Activated CD4-positive, alpha-beta T cell treated with anti-CD3 and anti-CD28 coated beads for 48 hours (primary cell): ENCODE results near the gene PTPRH.
A peak's percentile ranks its signal among the peaks of the same experiment; 100 is the strongest.
"Not testable (repeated sequence)": the region's sequence is repeated elsewhere in the genome, so short reads cannot be mapped to it uniquely, and the experiment has no call there.

Experiments
- DNase-seq: peaks from one replicate; pipeline ENCODE4 v3.0.0-alpha.2; 2020

PTPRH gene

DNA sequence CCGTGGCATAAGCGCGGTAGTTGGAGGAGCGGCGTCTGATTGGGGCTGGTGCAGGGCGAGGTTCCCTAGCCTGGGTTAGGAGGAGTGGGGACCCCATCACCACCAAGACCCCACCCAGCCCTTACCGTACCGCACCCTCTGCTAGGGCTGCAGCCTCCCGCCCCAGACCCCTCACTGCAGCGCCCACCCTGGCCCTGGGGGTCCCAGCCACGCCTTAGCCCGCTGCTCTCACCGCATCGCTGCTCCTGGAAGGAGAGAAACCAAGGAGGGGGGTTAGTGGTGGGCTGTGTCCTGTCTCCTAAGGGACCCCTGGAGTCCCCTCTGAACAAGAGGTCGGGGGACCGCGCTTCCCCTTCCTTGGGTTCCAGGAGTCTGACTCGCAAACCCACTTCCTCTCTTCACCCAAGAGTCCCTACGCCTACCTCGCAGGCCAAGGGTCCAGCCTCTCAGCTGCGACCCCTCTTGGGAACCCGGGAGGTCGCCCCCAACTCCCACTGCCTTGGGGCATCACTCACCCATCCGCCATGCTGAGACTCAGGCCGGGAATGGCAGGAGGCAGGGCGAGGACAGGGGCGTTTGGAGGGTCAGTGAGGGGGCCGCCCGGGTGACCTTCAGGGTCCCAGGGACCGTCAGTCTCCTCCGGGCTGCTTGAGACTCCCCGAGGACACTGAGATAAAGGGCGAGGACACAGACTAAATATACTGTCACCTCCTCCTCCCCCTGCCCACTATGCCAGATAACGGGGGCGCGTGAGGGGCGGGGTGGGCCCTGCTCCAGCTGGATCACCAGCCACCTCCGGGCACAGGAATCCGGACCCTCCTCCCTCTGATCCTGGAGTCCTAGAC lies 52.0 kb downstream of the PTPRH start, which contains the start of gene TNNI3:
TSS of gene TNNI3 (minus strand) at position 669 of the 845 bp plus-strand sequence. CDS start at position 526, 143 bp downstream.
- DNase-seq: no peak

- peak; percentile 72 for DNase-seq
These were observed 52.9 kb downstream of the PTPRH start for GRCh38 chr19:55156202-55157063.

DNA sequence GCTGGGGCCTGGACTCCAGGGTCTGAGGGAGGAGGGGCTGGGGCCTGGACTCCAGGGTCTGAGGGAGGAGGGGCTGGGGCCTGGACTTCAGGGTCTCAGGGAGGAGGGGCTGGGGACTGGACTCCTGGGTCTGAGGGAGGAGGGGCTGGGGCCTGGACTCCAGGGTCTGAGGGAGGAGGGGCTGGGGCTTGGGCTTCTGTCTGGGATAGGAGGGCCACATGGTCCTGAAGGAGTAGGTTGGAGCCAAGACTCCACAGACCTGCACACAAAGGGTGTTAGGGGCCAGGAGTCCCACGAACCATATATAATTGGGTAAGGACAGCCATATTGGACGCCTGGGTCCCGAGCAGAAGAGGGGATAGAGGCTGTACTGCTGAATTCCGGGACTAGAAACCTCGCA lies 53.5 kb downstream of the PTPRH start:
- DNase-seq: not testable (repeated sequence)

DNA sequence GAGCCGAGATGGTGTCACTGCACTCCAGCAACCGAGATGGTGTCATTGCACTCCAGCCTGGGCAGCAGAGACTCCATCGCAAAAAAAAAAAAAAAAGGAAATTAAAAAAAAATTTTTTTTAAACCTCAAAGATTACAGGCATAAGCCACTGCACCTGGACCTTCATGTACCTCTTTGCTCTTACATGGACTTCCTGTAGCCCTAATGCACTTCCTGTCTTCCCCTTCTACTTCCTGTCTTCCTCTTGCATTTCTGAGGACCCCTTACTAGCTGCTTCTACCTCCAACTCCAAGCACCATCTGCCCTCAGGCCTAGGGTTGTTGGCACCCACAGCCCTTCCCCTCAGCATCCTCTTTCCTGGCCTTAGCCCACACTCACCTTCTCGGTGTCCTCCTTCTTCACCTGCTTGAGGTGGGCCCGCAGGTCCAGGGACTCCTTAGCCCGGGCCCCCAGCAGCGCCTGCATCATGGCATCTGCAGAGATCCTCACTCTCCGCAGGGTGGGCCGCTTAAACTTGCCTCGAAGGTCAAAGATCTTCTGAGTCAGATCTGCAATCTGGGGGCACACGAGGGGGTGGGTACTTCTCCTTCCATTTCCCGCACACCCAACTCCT lies 55.5 kb downstream of the PTPRH start:
- no peak for DNase-seq

DNA sequence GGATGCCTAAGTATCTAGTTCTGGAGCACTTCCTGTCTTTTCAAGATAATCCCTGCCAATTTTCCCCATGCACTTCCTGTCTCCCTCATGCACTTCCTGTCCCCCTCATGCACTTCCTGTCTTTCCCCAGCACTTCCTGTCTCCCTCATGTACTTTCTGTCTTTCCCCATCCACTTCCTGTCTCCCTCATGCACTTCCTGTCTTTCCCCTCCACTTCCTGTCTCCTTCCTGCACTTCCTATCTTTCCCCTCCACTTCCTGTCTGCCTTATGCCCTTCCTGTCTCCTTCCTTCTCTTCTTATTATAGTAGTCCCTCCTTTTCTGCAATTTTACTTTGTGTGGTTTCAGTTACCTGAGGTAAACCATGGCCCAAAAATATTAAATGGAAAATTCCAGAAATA lies 57.3 kb downstream of the PTPRH start:
- DNase-seq: no peak

DNA sequence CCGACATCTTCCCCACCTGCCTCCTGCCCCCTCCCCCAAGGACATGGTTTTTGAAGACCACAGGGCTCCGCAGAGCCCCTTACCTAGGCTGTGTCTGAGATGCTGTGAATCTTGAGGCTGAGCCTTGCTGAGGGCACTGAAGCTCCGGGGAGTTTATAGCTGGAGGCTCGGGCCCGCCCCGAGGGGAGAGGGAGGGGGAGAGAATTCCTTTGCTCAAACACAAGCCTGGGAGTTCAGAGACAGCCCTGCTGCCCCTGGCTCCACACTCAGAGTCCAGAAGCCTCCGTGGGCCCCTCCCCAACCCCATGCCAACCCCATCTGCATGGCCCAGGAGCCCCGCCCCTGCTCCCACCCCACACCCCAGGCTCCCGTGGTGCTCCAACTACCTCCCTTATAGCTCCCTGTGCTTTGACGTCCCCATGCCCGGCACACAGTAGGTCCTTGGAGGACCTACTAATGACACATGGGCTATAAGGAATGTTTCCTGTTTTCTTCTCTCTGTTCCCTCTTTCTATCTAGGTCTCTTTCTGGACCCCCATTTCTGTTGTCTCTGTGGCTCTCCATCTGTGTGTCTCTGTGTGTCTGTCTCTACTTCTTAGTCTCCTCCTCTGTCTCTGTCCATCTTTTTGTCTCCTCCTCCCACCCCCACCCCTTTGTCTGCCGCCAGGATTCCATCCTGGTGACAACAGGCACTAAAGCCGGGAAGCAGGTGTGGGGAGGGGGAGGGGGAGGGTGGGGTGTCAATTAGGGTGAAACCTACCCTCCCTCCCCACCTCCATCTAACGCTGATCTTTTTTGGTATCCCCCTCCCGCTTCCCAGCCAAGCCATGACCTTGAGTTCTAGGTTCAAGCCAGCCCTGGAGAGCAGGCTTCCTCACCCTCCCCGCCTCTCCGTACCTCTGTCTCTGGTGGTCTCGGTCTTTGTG lies 60.0 kb downstream of the PTPRH start, which contains the start of gene TNNT1:
TSS of gene TNNT1 (minus strand) at position 129 of the 926 bp plus-strand sequence. CDS start 2,049 bp downstream, outside the sequence.
- DNase-seq: no peak

DNA sequence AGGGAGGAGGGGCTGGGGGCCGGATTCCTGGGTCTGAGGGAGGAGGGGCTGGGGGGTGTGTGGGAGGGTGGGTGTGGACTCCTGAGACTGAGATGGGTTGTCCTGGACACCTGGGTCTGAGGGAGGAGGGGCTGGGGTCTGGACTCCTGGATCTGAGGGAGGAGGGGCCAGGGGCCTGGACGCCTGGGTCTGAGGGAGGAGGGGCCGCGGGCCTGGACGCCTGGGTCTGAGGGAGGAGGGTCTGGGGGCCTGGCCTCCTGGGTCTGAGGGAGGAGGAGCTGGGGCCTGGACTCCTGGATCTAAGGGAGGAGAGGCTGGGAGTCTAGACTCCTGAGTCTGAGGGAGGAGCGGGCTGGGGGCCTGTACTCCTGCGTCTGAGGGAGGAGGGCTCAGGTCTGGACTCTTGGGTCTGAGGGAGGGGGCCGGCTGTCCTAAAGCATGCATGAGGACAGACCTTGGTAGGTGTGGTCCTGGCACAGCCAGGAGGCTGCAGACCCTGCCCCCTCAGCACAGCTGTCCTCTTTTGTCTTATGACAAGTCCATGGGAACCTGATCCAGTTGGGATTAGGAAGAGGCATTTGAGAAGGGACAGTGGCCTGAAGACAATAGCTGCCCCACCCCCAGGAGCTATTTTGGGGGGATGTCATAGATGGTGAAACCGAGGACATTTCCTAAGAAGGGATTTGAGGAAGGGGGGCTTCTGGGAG lies 61.6 kb downstream of the PTPRH start:
- no peak for DNase-seq

DNA sequence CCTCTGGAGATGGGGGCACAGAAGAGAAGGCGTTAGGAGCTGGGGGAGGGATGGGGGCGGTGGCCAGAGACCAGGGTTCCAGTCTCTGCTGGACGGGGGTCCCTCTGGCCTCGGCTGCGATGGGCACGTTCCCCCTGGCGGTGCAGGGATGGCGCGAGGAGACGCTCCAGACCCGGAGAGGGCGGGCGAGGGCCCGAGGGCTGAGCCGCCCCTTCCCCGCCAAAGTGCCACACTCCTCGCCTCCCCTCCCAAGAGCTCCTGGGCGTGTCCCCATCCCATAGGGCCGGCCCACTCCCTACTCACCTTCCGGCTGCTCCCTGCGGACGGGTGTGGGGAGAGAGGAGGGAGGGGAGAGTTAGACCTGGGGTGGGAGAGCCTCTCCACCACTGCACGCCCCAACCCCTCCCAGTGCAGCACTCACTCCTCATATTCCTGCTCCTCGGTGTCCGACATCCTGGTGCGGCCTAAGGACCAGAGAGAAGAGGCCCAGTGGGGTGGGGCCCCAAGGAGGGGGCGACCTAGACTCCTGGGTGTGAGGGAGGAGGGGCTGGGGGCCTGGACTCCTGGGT lies 62.5 kb downstream of the PTPRH start:
- DNase-seq: no peak

DNA sequence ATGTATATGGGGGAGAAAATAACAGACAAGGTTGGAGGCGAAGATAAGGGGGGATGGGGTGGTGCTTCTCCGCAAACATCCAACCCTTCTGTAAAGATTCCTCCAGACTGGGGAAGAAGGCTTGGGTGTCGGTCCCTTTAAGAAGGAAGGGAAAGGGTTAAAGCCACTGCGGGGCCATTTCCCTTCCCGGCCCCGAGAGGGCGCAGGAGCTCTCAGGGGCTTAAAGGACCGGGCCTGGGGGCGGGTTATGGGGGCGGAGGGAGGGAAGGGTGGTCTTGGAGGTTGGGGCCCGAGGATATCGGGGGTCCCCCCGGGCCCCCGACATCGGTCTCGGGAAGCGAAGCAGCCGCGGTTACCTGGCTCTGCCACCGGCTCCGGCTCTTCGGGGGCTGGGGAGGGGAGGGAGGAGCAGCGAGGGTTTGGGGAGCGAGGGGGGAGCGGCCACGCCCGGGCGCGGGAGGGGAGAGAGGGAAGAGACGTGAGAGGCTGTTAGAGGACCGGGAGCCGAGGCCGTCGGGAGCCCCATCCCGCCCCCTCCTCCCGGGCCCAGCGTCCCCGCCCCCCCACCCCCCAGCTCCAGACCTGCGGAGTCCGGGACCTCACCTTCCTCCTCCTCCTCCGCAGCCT lies 63.1 kb downstream of the PTPRH start:
- DNase-seq: peak; percentile 50

DNA sequence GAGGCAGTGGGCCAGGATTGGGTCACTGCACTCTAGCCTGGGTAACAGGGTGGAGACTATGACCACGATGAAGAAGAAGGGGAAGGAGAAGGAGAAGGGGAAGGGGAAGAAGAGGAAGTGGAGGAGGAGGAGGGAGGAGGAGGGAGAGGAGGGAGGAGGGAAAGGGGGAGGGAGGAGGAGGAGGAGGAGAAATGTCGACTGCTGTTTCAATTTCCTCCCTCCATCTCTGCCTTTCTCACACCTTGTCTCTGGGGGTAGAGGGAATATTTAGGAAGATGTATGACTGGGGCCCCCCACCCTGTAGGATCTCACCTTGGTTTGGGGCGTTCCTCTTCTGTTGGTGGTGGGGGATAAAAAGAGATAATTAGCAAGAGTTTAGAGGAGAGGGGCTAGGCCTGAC lies 64.1 kb downstream of the PTPRH start:
- no peak for DNase-seq

- DNase-seq: no peak
These were observed 67.6 kb downstream of the PTPRH start for GRCh38 chr19:55141696-55142095.

GRCh38 chr19:55137915-55138314 lies 71.4 kb downstream of the PTPRH start:
- DNase-seq: no peak

DNA sequence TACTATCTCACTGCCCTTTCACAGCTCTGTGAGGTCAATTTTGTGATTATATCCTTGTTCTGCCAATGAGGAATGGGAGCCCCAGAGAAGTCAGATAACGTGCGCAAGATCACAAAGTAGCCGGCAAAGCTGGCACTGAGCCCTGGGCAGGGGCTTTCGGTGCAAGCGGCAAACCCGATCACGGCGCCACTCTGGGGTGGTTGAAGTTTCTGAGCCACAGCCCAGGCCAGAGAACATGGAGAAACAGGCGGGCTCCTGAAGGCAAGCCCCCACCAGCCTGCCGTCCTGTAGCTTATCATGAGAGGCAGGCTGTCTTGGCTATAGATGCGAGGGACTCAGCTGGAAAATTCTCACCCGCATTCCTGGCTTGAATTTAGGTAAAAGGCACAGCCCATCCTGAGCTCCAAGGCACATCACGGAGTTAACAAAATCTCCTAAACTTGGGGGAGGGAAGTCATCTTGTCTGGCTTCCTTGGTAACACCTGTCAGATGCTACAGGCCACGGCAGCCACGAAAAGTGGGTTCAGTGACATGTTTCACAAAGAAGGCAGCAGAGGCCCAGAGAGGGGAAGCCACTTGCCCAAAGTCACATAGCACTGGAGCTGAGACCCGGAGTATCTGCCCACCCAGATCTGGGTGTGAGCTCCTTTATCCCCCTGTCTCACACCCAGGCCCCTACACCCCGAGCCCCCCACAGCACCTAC lies 72.8 kb downstream of the PTPRH start:
- DNase-seq: no peak

DNA sequence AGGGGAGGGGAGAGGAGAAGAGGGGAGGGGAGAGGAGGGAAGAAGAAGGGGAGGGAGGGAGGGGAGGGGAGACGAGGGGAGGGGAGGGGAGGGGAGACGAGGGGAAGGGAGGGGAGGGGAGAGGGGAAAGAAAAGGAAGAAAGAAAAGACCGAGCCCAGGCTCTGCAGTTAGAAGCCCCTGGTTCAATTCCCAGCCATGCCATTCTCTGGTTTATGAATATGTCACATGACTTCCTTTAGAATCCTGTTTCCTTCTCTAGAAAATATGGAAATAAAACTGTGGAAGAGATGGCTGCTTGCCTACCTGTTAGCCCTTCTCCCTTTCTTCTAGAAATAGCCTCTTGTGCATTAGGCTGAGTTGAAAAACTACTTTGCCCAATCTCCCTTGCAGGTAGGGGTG lies 74.6 kb downstream of the PTPRH start:
- DNase-seq: no peak

GRCh38 chr19:55133639-55134444 lies 75.5 kb downstream of the PTPRH start:
- DNase-seq: no peak

GRCh38 chr19:55132453-55133129 lies 76.7 kb downstream of the PTPRH start:
- no peak for DNase-seq

DNA sequence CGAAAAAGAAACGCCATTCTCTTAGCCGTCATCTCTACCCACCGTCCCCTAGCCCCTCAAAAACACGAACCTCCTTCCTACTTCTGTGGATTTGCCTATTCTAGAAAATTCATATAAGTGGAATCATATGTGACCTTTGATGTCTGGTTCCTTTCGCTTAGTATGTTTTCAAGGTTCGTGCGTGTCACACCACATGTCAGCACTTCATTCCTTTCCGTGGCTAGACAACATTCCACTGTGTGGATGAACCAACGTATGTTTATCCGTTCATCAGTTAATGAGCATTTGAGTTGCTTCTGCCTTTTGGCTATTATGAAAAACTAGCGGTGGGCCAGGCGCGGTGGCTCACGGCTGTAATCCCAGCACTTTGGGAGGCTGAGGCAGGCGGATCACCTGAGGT lies 77.9 kb downstream of the PTPRH start:
- DNase-seq: no peak
